ENCODE results near the gene TRIM17.

Gene TRIM17

DNA sequence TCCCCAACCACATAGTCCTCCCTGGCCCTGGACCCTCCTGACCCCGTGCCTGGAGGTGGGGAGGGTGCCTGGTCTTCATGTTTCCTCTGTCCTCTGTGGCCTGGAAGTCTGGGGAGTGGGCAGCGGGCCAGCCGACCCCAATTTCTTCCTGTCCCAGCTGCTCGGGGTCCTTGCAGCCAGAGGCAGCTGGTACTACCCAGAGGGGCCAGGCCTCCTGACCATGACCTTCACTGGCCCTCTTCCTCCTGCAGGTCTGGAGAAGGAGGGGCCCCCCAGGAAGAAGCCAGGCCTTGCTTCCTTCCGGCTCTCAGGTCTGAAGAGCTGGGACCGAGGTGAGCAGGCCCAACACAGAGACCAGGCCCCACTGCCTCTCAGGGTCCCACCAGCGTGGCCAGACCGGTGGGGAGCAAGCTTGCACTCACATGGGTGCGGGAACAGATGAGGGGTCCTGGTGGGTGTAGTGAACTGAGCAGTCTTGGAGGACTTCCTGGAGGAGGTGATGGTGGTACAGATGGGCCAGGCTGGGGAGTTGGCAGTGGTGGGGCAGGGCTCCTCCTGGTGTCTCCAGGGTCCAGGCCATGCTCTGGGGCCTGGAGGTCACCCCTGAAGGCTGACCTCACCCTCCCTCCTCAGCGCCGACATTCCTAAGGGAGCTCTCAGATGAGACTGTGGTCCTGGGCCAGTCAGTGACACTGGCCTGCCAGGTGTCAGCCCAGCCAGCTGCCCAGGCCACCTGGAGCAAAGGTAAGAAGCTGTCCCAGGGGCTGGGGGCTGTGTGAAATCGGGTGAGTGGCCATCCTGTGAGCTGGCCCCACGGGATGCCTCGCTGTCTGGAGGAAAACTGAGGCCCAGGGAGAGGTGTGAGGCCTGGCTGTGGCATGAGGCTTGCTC is 42.7 kb downstream of the TRIM17 start:
- ATAC-seq (ENCODE audit: low read depth) (no peak), DNase-seq (ENCODE audit: low spot score) (peak; percentile 27)
- no peak overlapping the region for H3K27ac ChIP-seq (ENCODE audit: poor library complexity, severe bottlenecking)
- no peaks in the 10 kb centered on the region for H3K36me3 ChIP-seq (ENCODE audit: low read depth)
- no peak overlapping the region for H3K4me3 ChIP-seq (ENCODE audit: severe bottlenecking)
- H3K9me3 ChIP-seq (ENCODE audit: severe bottlenecking) = no peaks in the 10 kb centered on the region
- no peaks in the 10 kb centered on the region for H3K27me3 ChIP-seq (ENCODE audit: insufficient read depth, poor library complexity, severe bottlenecking)
- no peaks in the 10 kb centered on the region for H3K4me1 ChIP-seq (ENCODE audit: insufficient read depth, poor library complexity, severe bottlenecking)
- TF ChIP-seq, protein P1, sequence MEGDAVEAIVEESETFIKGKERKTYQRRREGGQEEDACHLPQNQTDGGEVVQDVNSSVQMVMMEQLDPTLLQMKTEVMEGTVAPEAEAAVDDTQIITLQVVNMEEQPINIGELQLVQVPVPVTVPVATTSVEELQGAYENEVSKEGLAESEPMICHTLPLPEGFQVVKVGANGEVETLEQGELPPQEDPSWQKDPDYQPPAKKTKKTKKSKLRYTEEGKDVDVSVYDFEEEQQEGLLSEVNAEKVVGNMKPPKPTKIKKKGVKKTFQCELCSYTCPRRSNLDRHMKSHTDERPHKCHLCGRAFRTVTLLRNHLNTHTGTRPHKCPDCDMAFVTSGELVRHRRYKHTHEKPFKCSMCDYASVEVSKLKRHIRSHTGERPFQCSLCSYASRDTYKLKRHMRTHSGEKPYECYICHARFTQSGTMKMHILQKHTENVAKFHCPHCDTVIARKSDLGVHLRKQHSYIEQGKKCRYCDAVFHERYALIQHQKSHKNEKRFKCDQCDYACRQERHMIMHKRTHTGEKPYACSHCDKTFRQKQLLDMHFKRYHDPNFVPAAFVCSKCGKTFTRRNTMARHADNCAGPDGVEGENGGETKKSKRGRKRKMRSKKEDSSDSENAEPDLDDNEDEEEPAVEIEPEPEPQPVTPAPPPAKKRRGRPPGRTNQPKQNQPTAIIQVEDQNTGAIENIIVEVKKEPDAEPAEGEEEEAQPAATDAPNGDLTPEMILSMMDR (IDR thresholded peaks at IDR 0.05; ENCODE audit: poor library complexity, severe bottlenecking) = no peak

DNA sequence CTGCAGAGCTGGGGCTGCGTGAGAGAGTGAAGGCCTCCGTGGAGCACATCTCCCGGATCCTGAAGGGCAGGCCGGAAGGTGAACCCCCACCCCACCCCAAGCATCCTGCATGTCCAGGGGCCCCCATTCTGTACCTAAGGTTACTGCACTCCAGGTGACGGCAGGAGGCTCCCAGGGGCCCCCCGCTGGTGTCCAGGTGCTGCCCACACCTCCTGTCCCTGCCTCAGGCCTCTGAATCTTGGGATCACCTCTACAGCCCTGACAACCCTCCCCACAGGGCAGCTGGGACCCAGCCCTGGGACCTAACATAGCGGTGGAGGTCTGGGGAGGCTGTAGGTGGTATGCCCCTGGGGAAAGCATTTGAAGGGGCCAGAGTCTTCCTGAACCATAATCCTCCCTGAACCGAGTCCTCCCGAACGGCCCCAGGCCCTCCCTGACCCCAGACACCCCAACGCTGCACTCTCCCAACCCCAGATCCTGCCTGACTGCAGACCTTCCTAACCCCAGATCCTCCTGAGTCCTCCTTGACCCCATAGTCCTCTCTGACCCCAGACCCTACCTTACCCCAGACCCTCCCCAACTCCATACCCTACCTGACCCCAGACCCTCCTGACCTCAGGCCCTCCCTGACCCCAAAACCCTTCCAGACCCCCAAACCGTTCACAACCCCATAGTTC is 43.5 kb downstream of the TRIM17 start:
- Histone ChIP-seq H3K4me3 (ENCODE audit: severe bottlenecking) (no peak overlapping the region), H3K36me3 (ENCODE audit: low read depth) (no peaks in the 10 kb centered on the region), H3K9me3 (ENCODE audit: severe bottlenecking) (no peaks in the 10 kb centered on the region), H3K27me3 (ENCODE audit: insufficient read depth, poor library complexity, severe bottlenecking) (no peaks in the 10 kb centered on the region), H3K4me1 (ENCODE audit: insufficient read depth, poor library complexity, severe bottlenecking) (no peaks in the 10 kb centered on the region), H3K27ac (ENCODE audit: poor library complexity, severe bottlenecking) (no peak overlapping the region)
- DNase-seq (ENCODE audit: low spot score) (no peak), ATAC-seq (ENCODE audit: low read depth) (no peak)
- TF ChIP-seq, protein P1 (IDR thresholded peaks at IDR 0.05; ENCODE audit: poor library complexity, severe bottlenecking) = no peak

DNA sequence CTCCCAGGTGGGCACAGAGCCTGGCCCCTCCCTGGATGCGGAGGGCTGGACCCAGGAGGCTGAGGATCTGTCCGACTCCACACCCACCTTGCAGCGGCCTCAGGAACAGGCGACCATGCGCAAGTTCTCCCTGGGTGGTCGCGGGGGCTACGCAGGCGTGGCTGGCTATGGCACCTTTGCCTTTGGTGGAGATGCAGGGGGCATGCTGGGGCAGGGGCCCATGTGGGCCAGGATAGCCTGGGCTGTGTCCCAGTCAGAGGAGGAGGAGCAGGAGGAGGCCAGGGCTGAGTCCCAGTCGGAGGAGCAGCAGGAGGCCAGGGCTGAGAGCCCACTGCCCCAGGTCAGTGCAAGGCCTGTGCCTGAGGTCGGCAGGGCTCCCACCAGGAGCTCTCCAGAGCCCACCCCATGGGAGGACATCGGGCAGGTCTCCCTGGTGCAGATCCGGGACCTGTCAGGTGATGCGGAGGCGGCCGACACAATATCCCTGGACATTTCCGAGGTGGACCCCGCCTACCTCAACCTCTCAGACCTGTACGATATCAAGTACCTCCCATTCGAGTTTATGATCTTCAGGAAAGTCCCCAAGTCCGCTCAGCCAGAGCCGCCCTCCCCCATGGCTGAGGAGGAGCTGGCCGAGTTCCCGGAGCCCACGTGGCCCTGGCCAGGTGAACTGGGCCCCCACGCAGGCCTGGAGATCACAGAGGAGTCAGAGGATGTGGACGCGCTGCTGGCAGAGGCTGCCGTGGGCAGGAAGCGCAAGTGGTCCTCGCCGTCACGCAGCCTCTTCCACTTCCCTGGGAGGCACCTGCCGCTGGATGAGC is 44.3 kb downstream of the TRIM17 start:
- Histone ChIP-seq H3K36me3 (ENCODE audit: low read depth) (no peaks in the 10 kb centered on the region), H3K9me3 (ENCODE audit: severe bottlenecking) (no peaks in the 10 kb centered on the region), H3K4me1 (ENCODE audit: insufficient read depth, poor library complexity, severe bottlenecking) (no peaks in the 10 kb centered on the region), H3K27me3 (ENCODE audit: insufficient read depth, poor library complexity, severe bottlenecking) (no peaks in the 10 kb centered on the region), H3K27ac (ENCODE audit: poor library complexity, severe bottlenecking) (no peak overlapping the region), H3K4me3 (ENCODE audit: severe bottlenecking) (no peak overlapping the region)
- ATAC-seq (ENCODE audit: low read depth) (no peak), DNase-seq (ENCODE audit: low spot score) (peak; percentile 26)
- TF ChIP-seq, protein P1 (IDR thresholded peaks at IDR 0.05; ENCODE audit: poor library complexity, severe bottlenecking) = no peak

DNA sequence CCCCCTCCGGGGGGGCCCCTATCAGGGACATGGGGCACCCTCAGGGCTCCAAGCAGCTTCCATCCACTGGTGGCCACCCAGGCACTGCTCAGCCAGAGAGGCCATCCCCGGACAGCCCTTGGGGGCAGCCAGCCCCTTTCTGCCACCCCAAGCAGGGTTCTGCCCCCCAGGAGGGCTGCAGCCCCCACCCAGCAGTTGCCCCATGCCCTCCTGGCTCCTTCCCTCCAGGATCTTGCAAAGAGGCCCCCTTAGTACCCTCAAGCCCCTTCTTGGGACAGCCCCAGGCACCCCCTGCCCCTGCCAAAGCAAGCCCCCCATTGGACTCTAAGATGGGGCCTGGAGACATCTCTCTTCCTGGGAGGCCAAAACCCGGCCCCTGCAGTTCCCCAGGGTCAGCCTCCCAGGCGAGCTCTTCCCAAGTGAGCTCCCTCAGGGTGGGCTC is 44.9 kb downstream of the TRIM17 start:
- H3K36me3 ChIP-seq (ENCODE audit: low read depth) = no peaks in the 10 kb centered on the region
- TF ChIP-seq, protein P1 (IDR thresholded peaks at IDR 0.05; ENCODE audit: poor library complexity, severe bottlenecking) = no peak
- H3K9me3 ChIP-seq (ENCODE audit: severe bottlenecking) = no peaks in the 10 kb centered on the region
- no peak for ATAC-seq (ENCODE audit: low read depth)
- no peaks in the 10 kb centered on the region for H3K27me3 ChIP-seq (ENCODE audit: insufficient read depth, poor library complexity, severe bottlenecking)
- no peak overlapping the region for H3K27ac ChIP-seq (ENCODE audit: poor library complexity, severe bottlenecking)
- no peak for DNase-seq (ENCODE audit: low spot score)
- H3K4me3 ChIP-seq (ENCODE audit: severe bottlenecking) = no peak overlapping the region
- no peaks in the 10 kb centered on the region for H3K4me1 ChIP-seq (ENCODE audit: insufficient read depth, poor library complexity, severe bottlenecking)

All from RWPE2 (cell line).